Measurements from ENCODE around the gene ITIH3. TPM values are rescaled to one million over a fixed set of nuclear protein-coding genes. Genes with fewer than 3 reads are reported as not detected.
A peak's percentile ranks its signal among the peaks of the same experiment; 100 is the strongest.

ITIH3 gene
- total RNA-seq, 1 donor from 2014 or later = 0.16 TPM

- Mint-ChIP-seq H3K9me3 (ENCODE audit: unreplicated experiment) (no peaks in the 10 kb centered on the region), H3K36me3 (ENCODE audit: low read depth, unreplicated experiment) (peaks cover 1% of the 10 kb centered on the region), H3K27me3 (ENCODE audit: low read depth, unreplicated experiment) (peaks cover 9% of the 10 kb centered on the region), H3K4me1 (ENCODE audit: low read depth, unreplicated experiment) (peaks cover 8% of the 10 kb centered on the region), H3K27ac (ENCODE audit: unreplicated experiment) (no peak overlapping the region), H3K4me3 (ENCODE audit: unreplicated experiment) (no peak overlapping the region)
- no peak overlapping the region for H3K9ac ChIP-seq (ENCODE audit: low read length)
- DNase-seq (ENCODE audit: low read depth) = peak; percentile 17
- FAIRE-seq = no peak
- H3K4me2 ChIP-seq (ENCODE audit: low read length) = no peak overlapping the region
- no peak overlapping the region for H3K4me3 ChIP-seq (ENCODE audit: insufficient read depth, low read depth, low read length)
- H3K36me3 ChIP-seq (ENCODE audit: insufficient read depth, low read length) = no peaks in the 10 kb centered on the region
- H3K4me1 ChIP-seq (ENCODE audit: insufficient read depth, low read length) = peaks cover 4% of the 10 kb centered on the region
- no peaks in the 10 kb centered on the region for H4K20me1 ChIP-seq (ENCODE audit: insufficient read depth, low read length)
- H3K27ac ChIP-seq (ENCODE audit: low read depth, low read length) = no peak overlapping the region
- no peaks in the 10 kb centered on the region for H3K9me3 ChIP-seq (ENCODE audit: insufficient read depth, low read depth, low read length)
- no peaks in the 10 kb centered on the region for H3K27me3 ChIP-seq (ENCODE audit: insufficient read depth, low read length)
- H3K79me2 ChIP-seq (ENCODE audit: insufficient read depth, low read length) = no peaks in the 10 kb centered on the region
- H2AFZ ChIP-seq (ENCODE audit: low read depth, low read length) = no peak overlapping the region
- TF ChIP-seq, protein P1, sequence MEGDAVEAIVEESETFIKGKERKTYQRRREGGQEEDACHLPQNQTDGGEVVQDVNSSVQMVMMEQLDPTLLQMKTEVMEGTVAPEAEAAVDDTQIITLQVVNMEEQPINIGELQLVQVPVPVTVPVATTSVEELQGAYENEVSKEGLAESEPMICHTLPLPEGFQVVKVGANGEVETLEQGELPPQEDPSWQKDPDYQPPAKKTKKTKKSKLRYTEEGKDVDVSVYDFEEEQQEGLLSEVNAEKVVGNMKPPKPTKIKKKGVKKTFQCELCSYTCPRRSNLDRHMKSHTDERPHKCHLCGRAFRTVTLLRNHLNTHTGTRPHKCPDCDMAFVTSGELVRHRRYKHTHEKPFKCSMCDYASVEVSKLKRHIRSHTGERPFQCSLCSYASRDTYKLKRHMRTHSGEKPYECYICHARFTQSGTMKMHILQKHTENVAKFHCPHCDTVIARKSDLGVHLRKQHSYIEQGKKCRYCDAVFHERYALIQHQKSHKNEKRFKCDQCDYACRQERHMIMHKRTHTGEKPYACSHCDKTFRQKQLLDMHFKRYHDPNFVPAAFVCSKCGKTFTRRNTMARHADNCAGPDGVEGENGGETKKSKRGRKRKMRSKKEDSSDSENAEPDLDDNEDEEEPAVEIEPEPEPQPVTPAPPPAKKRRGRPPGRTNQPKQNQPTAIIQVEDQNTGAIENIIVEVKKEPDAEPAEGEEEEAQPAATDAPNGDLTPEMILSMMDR (IDR thresholded peaks at IDR 0.05; ENCODE audit: insufficient read depth, low read depth, low read length) = no peak
- TF ChIP-seq EZH2 (IDR thresholded peaks at IDR 0.05; ENCODE audit: insufficient read depth, low read length) = no peak
These were observed 7.2 kb downstream of the ITIH3 start for GRCh38 chr3:52801839-52802238.

DNA sequence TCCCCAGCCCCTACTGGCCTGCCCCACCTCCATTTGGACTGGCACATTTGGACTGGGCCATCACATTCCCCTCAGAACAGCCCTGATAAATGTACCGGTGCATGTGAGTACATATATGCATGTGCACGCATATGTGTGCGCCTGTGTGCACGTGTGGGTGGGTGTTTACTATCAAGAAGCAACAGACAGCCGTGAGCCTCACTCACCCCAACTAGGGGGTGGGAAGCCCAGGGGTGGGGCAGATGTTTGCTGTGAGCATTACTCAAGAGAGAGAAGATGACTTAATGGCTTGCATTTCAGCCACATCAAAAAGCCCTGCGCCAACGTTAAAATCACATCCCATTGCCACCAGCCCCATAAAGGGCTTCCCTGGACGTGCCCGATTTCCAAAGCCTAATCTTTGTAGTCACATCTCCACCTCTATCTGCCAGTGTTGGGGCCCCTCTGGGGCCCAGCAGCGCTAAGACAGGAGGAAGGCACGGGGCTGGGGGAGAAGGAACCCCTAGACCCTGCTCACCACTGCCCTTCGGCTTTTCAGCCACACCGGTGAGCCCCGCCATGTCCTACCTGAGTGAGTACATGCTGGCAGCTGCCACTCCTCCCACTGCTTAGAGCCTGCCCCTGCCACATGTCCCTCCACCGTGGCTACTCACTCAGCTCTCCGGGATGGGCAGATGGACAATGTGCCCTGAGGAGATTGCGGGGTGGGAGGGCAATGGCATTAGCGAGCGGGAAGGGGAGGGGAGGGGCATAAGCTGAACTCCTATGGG is 10.9 kb downstream of the ITIH3 start:
- Histone ChIP-seq H3K9me3 (ENCODE audit: insufficient read depth, low read depth, low read length) (no peaks in the 10 kb centered on the region), H3K27me3 (ENCODE audit: insufficient read depth, low read length) (no peaks in the 10 kb centered on the region), H3K4me3 (ENCODE audit: insufficient read depth, low read depth, low read length) (no peak overlapping the region), H4K20me1 (ENCODE audit: insufficient read depth, low read length) (no peaks in the 10 kb centered on the region), H3K36me3 (ENCODE audit: insufficient read depth, low read length) (no peaks in the 10 kb centered on the region), H3K4me1 (ENCODE audit: insufficient read depth, low read length) (peaks cover 4% of the 10 kb centered on the region), H3K27ac (ENCODE audit: low read depth, low read length) (no peak overlapping the region), H3K79me2 (ENCODE audit: insufficient read depth, low read length) (no peaks in the 10 kb centered on the region), H2AFZ (ENCODE audit: low read depth, low read length) (no peak overlapping the region), H3K4me2 (ENCODE audit: low read length) (no peak overlapping the region), H3K9ac (ENCODE audit: low read length) (no peak overlapping the region)
- FAIRE-seq (no peak), DNase-seq (ENCODE audit: low read depth) (no peak)
- peaks cover 4% of the 10 kb centered on the region for H3K9me3 Mint-ChIP-seq (ENCODE audit: unreplicated experiment)
- H3K27me3 Mint-ChIP-seq (ENCODE audit: low read depth, unreplicated experiment) = peaks cover 22% of the 10 kb centered on the region
- H3K27ac Mint-ChIP-seq (ENCODE audit: unreplicated experiment) = peak overlapping the region; percentile 41
- H3K4me3 Mint-ChIP-seq (ENCODE audit: unreplicated experiment) = no peak overlapping the region
- peaks cover 8% of the 10 kb centered on the region for H3K4me1 Mint-ChIP-seq (ENCODE audit: low read depth, unreplicated experiment)
- peaks cover 1% of the 10 kb centered on the region for H3K36me3 Mint-ChIP-seq (ENCODE audit: low read depth, unreplicated experiment)
- TF ChIP-seq, protein P1 (IDR thresholded peaks at IDR 0.05; ENCODE audit: insufficient read depth, low read depth, low read length) = no peak
- no peak for TF ChIP-seq EZH2 (IDR thresholded peaks at IDR 0.05; ENCODE audit: insufficient read depth, low read length)

- no peaks in the 10 kb centered on the region for H3K36me3 Mint-ChIP-seq (ENCODE audit: low read depth, unreplicated experiment)
- Histone ChIP-seq H2AFZ (ENCODE audit: low read depth, low read length) (no peak overlapping the region), H3K9ac (ENCODE audit: low read length) (no peak overlapping the region), H3K79me2 (ENCODE audit: insufficient read depth, low read length) (no peaks in the 10 kb centered on the region), H3K4me1 (ENCODE audit: insufficient read depth, low read length) (no peaks in the 10 kb centered on the region), H3K27me3 (ENCODE audit: insufficient read depth, low read length) (no peaks in the 10 kb centered on the region), H4K20me1 (ENCODE audit: insufficient read depth, low read length) (no peaks in the 10 kb centered on the region), H3K4me2 (ENCODE audit: low read length) (no peak overlapping the region), H3K36me3 (ENCODE audit: insufficient read depth, low read length) (no peaks in the 10 kb centered on the region), H3K4me3 (ENCODE audit: insufficient read depth, low read depth, low read length) (no peak overlapping the region), H3K27ac (ENCODE audit: low read depth, low read length) (no peak overlapping the region), H3K9me3 (ENCODE audit: insufficient read depth, low read depth, low read length) (no peaks in the 10 kb centered on the region)
- peaks cover 4% of the 10 kb centered on the region for H3K9me3 Mint-ChIP-seq (ENCODE audit: unreplicated experiment)
- peaks cover 35% of the 10 kb centered on the region for H3K27me3 Mint-ChIP-seq (ENCODE audit: low read depth, unreplicated experiment)
- no peaks in the 10 kb centered on the region for H3K4me1 Mint-ChIP-seq (ENCODE audit: low read depth, unreplicated experiment)
- no peak overlapping the region for H3K27ac Mint-ChIP-seq (ENCODE audit: unreplicated experiment)
- no peak overlapping the region for H3K4me3 Mint-ChIP-seq (ENCODE audit: unreplicated experiment)
- TF ChIP-seq EZH2 (IDR thresholded peaks at IDR 0.05; ENCODE audit: insufficient read depth, low read length) = no peak
- TF ChIP-seq, protein P1 (IDR thresholded peaks at IDR 0.05; ENCODE audit: insufficient read depth, low read depth, low read length) = no peak
- no peak for DNase-seq (ENCODE audit: low read depth)
- FAIRE-seq = no peak
These were observed 14.6 kb downstream of the ITIH3 start for GRCh38 chr3:52809149-52809548.
